GM12878 (cell line): ENCODE results near the gene RALGPS1. TPM values are rescaled to one million over a fixed set of nuclear protein-coding genes. Genes with fewer than 3 reads are reported as not detected.

Experiments used
- ATAC-seq: fragments of 200-7000 bp; cut with Tn5 transposase; 3 replicates; pipeline ENCODE4 v1.9.1; 2020; ENCODE audit warnings: mild to moderate bottlenecking, moderate library complexity
- BruUV-seq: library from RNA; stranded (reverse); fragments of 400-500 nt; replicated peaks from 2 replicates; lab custom pipeline; 2021; lab: Mats Ljungman, UMichigan
- CTCF ChIA-PET: fragments of 300-600 bp; sonication (Branson Sonifier 250); formaldehyde crosslinking; extraction: SDS; loops from one replicate; lab custom pipeline; 2021; ENCODE audit warnings: inconsistent platforms; lab: Yijun Ruan, JAX
- POLR2A ChIA-PET: fragments of 350-600 bp; formaldehyde crosslinking; extraction: SDS; loops from one replicate; lab custom pipeline; 2021; ENCODE audit warnings: inconsistent platforms; lab: Charles Lee
- RAD21 ChIA-PET: fragments of 300-600 bp; sonication (Branson Sonifier 250); formaldehyde crosslinking; loops from one replicate; lab custom pipeline; 2023; ENCODE audit warnings: antibody characterized with exemption; ENCODE audit not compliant: unreplicated experiment; lab: Charles Lee
- SMC1A ChIA-PET: fragments of 300-600 bp; sonication (Branson Sonifier 250); formaldehyde crosslinking; loops from one replicate; lab custom pipeline; 2023; ENCODE audit not compliant: unreplicated experiment, uncharacterized antibody; lab: Charles Lee
- DNase-seq: peaks from one replicate; pipeline ENCODE4 v3.0.0-alpha.2; 2011; ENCODE audit warnings: low read depth, low spot score
- FAIRE-seq: peaks from 3 replicates; lab custom pipeline; 2011; peaks lifted over from hg19 to GRCh38; lab: Jason Lieb, UNC
- H2AFZ ChIP-seq: 2 replicates; pipeline ENCODE4 v1.6.0; 2011; ENCODE audit warnings: low read depth, low read length, control low read depth; ENCODE audit not compliant: control insufficient read depth
- H3K27ac ChIP-seq: 2 replicates; pipeline ENCODE4 v1.5.1; 2011; ENCODE audit warnings: control low read depth; ENCODE audit not compliant: control insufficient read depth, insufficient read depth
- H3K27me3 ChIP-seq, 2 experiments: replicated peaks in 1 of 2; 2 replicates each; pipeline versions ENCODE4 v1.6.0 to v1.6.1; 2011; ENCODE audit warnings: low read length in 1 of 2; ENCODE audit not compliant: control insufficient read depth in 2 of 2, insufficient read depth in 2 of 2
- H3K36me3 ChIP-seq, 2 experiments: 2 replicates each; pipeline ENCODE4 v1.5.1; 2011; ENCODE audit warnings: low read length in 1 of 2; ENCODE audit not compliant: control insufficient read depth in 2 of 2, insufficient read depth in 2 of 2
- H3K4me1 ChIP-seq: 2 replicates; pipeline ENCODE4 v1.6.1; 2011; ENCODE audit warnings: mild to moderate bottlenecking, low read length, moderate library complexity, mixed read lengths; ENCODE audit not compliant: control insufficient read depth, insufficient read depth
- H3K4me2 ChIP-seq: 2 replicates; pipeline ENCODE4 v1.6.0; 2011; ENCODE audit warnings: control low read depth; ENCODE audit not compliant: control insufficient read depth, insufficient read depth
- H3K4me3 ChIP-seq: fragments of 200-600 bp; sonication (generic); 2 replicates; pipeline ENCODE4 v1.5.1; 2016
- H3K79me2 ChIP-seq: 2 replicates; pipeline ENCODE4 v1.6.0; 2011; ENCODE audit warnings: low read length; ENCODE audit not compliant: control insufficient read depth, insufficient read depth
- H3K9ac ChIP-seq: 2 replicates; pipeline ENCODE4 v1.8.0; 2011; ENCODE audit warnings: low read length, control low read depth, mixed read lengths; ENCODE audit not compliant: control insufficient read depth, insufficient read depth
- H3K9me3 ChIP-seq: replicated peaks from 3 replicates; pipeline ENCODE4 v1.5.1; 2011; ENCODE audit warnings: mild to moderate bottlenecking, low read length; ENCODE audit not compliant: control insufficient read depth, insufficient read depth
- H4K20me1 ChIP-seq: 2 replicates; pipeline ENCODE4 v1.6.0; 2011; ENCODE audit not compliant: control insufficient read depth, insufficient read depth
- CEBPB ChIP-seq, 2 experiments: fragments of 150-350 bp in 1 of 2; IDR thresholded peaks; 2 replicates each; pipeline ENCODE4 v1.6.1; 2012 to 2014; ENCODE audit warnings: low read depth in 2 of 2, low read length in 2 of 2, borderline replicate concordance in 1 of 2, inconsistent platforms in 1 of 2
- CHD1 ChIP-seq: IDR thresholded peaks from 2 replicates; pipeline ENCODE4 v1.6.1; 2012; ENCODE audit warnings: low read depth, low read length, improper control_type of control experiment
- E2F8 ChIP-seq: fragments of 450-650 bp; IDR thresholded peaks from 2 replicates; pipeline ENCODE4 v1.6.1; 2018; ENCODE audit warnings: mild to moderate bottlenecking, low read depth, moderate library complexity; ENCODE audit not compliant: partially characterized antibody
- EGR1 ChIP-seq, 2 experiments: IDR thresholded peaks; 1 replicate in 1 of 2; 2 replicates in 1 of 2; pipeline ENCODE4 v1.6.1; 2011 to 2012; ENCODE audit warnings: low read depth in 2 of 2, low read length in 2 of 2, borderline replicate concordance in 1 of 2, mild to moderate bottlenecking in 1 of 2, moderate library complexity in 1 of 2
- IKZF1 ChIP-seq: fragments of 450-650 bp; conservative IDR thresholded peaks from 2 replicates; pipeline ENCODE4 v1.6.1; 2017; ENCODE audit warnings: antibody characterized with exemption, mild to moderate bottlenecking
- PAX8 ChIP-seq: fragments of 450-650 bp; IDR thresholded peaks from 2 replicates; pipeline ENCODE4 v1.6.1; 2017; ENCODE audit warnings: mild to moderate bottlenecking, moderate library complexity
- PBX3 ChIP-seq: IDR thresholded peaks from 2 replicates; pipeline ENCODE4 v1.6.1; 2011; ENCODE audit warnings: mild to moderate bottlenecking, low read depth, low read length, moderate library complexity; ENCODE audit not compliant: insufficient replicate concordance
- RBBP5 ChIP-seq: fragments of 200-600 bp; sonication (generic); conservative IDR thresholded peaks from 2 replicates; pipeline ENCODE4 v1.6.1; 2016
- SMAD1 ChIP-seq: fragments of 450-650 bp; IDR thresholded peaks from 2 replicates; pipeline ENCODE4 v1.6.1; 2018; ENCODE audit warnings: mild to moderate bottlenecking, low read depth; ENCODE audit not compliant: partially characterized antibody
- STAT1 ChIP-seq: fragments of 450-650 bp; conservative IDR thresholded peaks from 2 replicates; pipeline ENCODE4 v1.6.1; 2014; ENCODE audit warnings: antibody characterized with exemption, mild to moderate bottlenecking
- ZNF687 ChIP-seq: fragments of 450-650 bp; IDR thresholded peaks from 2 replicates; pipeline ENCODE4 v1.6.1; 2017; ENCODE audit warnings: mild to moderate bottlenecking, moderate library complexity
- WGBS: methylation state at CpG from one replicate; pipeline ENCODE4 v1.1.6; 2016; ENCODE audit warnings: low lambda C conversion rate; ENCODE audit not compliant: insufficient replicate concordance, insufficient coverage; ENCODE audit errors: missing lambda C conversion rate; 5-methylcytosine and 5-hydroxymethylcytosine counted together
- in situ Hi-C: fragments of 300-500 bp; cut with MboI; formaldehyde crosslinking; loops from 9 replicates; pipeline ENCODE4 v1.14.3; 2018; ENCODE audit warnings: mixed read lengths
- intact Hi-C: fragments of 100-400 bp; cut with micrococcal nuclease; formaldehyde crosslinking; loops from one replicate; pipeline ENCODE4 v1.14.2; 2022; ENCODE audit not compliant: unreplicated experiment
- polyA plus RNA-seq, 11 experiments: library from polyadenylated mRNA; depleted of rRNA in 4 of 11; unstranded in 6 of 11; stranded (reverse) in 5 of 11; fragments of >200 nt; fragmentation: Nextera tagmentation in 4 of 11; fragmentation: Illumina TruSeq in 1 of 11; extraction: Ambion mirVana in 4 of 11; extraction: Trizol in 1 of 11; gene quantifications; 1 replicate in 1 of 11; 2 replicates in 10 of 11; pipeline versions ENCODE4 v1.2.1 to v1.2.3, GENCODE V29; 2011 to 2016; ENCODE audit warnings: inconsistent platforms in 2 of 11, missing spikeins in 2 of 11, low read depth in 1 of 11
- total RNA-seq, 4 experiments: library from RNA; depleted of rRNA in 3 of 4; stranded (reverse); fragments of >200 nt in 3 of 4; fragmentation: Illumina TruSeq in 1 of 4; extraction: Trizol in 1 of 4; gene quantifications; 2 replicates each; pipeline versions ENCODE4 v1.2.1 to v1.2.3, GENCODE V29; 2013 to 2021
- TF ChIP-seq, protein P1 (sequence below): fragments of 450-650 bp; IDR thresholded peaks from 2 replicates; pipeline ENCODE4 v1.6.1; 2016; ENCODE audit warnings: mild to moderate bottlenecking

Gene RALGPS1
- total and polyA plus RNA-seq, 10 of the 15 experiments (the other 5 are each of a cell fraction or from before 2014, with no cell fraction given): 0.13 to 5.6 (median 2.7) TPM

- WGBS: 92% methylated on average over 14 of the region's 14 CpGs
- DNase-seq (no peak), ATAC-seq (no peak), FAIRE-seq (no peak)
- no peaks in the 10 kb centered on the region for H3K79me2 ChIP-seq
- no TSS peak for BruUV-seq
- no peaks in the 10 kb centered on the region for H3K27me3 ChIP-seq
- H3K9me3 ChIP-seq: no peaks in the 10 kb centered on the region
- no peak overlapping the region for H3K9ac ChIP-seq
- SMC1A ChIA-PET: interaction anchor here (1.3 to 28.2 kb wide), 12 partner anchors 10 to 218 kb away, joined by 3 to 812 read pairs (median 11); partner anchors contain the start of gene ANGPTL2
- H3K4me2 ChIP-seq: no peak overlapping the region
- CTCF ChIA-PET: interaction anchor here (0.6 to 11.2 kb wide), 12 partner anchors 8 to 218 kb away, joined by 3 to 174 read pairs (median 5); no protein-coding TSS in a partner anchor
- H3K36me3 ChIP-seq: no peaks in the 10 kb centered on the region
- H3K27ac ChIP-seq: no peak overlapping the region
- no peak overlapping the region for H3K4me3 ChIP-seq
- H2AFZ ChIP-seq: no peak overlapping the region
- peaks cover 33% of the 10 kb centered on the region for H3K4me1 ChIP-seq
- POLR2A ChIA-PET: interaction anchor here (0.7 to 11.1 kb wide), 12 partner anchors 10 to 215 kb away, joined by 3 to 270 read pairs (median 10); no protein-coding TSS in a partner anchor
- H4K20me1 ChIP-seq: no peaks in the 10 kb centered on the region
- intact Hi-C loops (no loop called here), in situ Hi-C loops (no loop called here)
- RAD21 ChIA-PET: interaction anchor here (0.7 to 17.4 kb wide), 16 partner anchors 11 to 344 kb away, joined by 3 to 515 read pairs (median 10); no protein-coding TSS in a partner anchor
- no peak for TF ChIP-seq E2F8
- peak; percentile 75 for TF ChIP-seq ZNF687
- TF ChIP-seq CEBPB (IDR thresholded peaks at IDR 0.05; ENCODE audit: borderline replicate concordance in 1 of 2, low read depth in 2 of 2, low read length in 2 of 2): no peak
- TF ChIP-seq, protein P1, sequence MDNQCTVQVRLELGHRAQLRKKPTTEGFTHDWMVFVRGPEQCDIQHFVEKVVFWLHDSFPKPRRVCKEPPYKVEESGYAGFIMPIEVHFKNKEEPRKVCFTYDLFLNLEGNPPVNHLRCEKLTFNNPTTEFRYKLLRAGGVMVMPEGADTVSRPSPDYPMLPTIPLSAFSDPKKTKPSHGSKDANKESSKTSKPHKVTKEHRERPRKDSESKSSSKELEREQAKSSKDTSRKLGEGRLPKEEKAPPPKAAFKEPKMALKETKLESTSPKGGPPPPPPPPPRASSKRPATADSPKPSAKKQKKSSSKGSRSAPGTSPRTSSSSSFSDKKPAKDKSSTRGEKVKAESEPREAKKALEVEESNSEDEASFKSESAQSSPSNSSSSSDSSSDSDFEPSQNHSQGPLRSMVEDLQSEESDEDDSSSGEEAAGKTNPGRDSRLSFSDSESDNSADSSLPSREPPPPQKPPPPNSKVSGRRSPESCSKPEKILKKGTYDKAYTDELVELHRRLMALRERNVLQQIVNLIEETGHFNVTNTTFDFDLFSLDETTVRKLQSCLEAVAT: peak; percentile 81
- TF ChIP-seq STAT1: no peak
- peak; percentile 20; the same call in 1 of the 2 replicates for TF ChIP-seq IKZF1
- TF ChIP-seq SMAD1: no peak
- no peak for TF ChIP-seq RBBP5
- TF ChIP-seq CHD1: no peak
- no peak for TF ChIP-seq PAX8
- no peak for TF ChIP-seq PBX3
- no peak for TF ChIP-seq EGR1 (IDR thresholded peaks at IDR 0.05; ENCODE audit: borderline replicate concordance in 1 of 2, low read depth in 2 of 2, low read length in 2 of 2)
Observed at GRCh38 chr9:127182901-127183746, 268.5 kb downstream of the RALGPS1 start.
